GM03348 (cell line): ENCODE results near the gene PPP1R1C.

Source experiments
- DNase-seq: peaks from one replicate; pipeline ENCODE4 v3.0.0; 2012; ENCODE audit warnings: low spot score

PPP1R1C gene

DNA sequence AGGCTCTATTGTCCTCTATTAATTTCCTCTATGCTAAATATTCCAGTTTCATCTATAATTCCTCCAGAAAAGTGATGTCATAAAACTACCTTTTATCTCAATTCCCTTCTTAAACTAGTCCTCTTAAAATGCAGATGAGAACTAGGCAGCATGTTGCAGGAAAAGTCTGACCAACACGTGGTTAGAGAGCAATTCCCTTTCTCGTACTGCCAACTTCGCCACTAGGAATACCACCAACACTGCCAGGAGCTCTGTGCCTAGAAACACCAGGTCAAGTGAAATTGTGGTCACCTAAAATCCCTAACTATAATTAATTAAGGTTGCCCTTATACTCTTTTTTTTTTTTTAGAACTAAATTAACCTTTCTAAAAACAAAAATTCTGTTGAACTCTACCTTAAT is 127.7 kb downstream of the PPP1R1C start:
- no peak for DNase-seq

DNA sequence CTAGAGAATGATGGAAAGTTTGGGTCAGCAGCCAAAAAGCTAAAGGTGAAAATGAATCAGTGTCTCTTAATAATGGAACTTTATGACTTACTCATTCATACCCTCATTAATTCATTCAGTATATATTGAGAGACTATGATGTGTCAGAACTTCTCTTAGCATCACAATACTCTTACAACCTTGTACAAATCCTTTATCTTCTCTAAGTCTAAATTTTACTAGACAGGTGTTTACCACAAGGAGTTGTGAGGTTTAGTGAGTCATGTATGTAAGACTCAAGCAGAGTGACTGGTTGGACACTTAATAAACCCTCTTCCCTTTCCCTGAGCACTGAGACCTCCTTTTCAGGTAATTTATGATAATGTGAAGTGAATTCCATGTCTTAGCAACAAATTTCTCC is 129.6 kb downstream of the PPP1R1C start:
- no peak for DNase-seq

DNA sequence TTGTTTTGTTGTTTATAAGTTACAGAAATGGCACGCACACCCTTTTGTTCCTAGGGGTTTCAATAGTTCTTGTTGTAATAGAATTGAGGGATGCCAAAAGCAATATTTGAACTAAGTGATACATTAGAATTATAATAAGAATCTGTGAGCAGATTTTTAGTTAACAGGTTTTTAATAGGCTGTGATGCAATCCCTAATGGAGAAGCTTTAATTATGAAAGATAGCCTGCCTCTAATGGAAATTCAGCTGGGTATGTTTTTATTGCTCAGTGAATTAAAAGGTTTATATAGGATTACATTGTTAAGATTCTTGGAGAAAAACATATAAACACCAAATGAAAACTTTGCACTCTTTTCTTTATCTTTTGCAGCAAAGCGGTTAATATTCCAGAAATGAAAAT is 131.1 kb downstream of the PPP1R1C start:
- no peak for DNase-seq

DNA sequence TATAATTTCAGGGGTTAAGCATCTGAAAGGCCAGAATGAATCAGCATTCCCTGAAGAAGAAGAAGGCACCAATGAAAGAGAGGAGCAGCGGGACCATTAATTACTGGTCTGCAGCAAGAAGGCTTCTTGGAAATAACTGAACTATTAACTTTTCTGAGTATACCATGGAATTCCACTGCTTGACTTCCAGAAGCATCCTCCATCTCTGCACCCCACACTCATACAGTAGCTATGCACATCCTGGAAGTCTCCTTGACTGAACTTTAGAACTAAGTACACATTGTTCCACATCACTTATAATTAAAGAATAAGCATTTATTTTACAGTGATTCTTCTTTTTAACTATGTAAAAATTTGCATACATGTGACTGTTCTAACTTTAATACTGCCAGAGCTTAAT is 131.5 kb downstream of the PPP1R1C start:
- no peak for DNase-seq

DNA sequence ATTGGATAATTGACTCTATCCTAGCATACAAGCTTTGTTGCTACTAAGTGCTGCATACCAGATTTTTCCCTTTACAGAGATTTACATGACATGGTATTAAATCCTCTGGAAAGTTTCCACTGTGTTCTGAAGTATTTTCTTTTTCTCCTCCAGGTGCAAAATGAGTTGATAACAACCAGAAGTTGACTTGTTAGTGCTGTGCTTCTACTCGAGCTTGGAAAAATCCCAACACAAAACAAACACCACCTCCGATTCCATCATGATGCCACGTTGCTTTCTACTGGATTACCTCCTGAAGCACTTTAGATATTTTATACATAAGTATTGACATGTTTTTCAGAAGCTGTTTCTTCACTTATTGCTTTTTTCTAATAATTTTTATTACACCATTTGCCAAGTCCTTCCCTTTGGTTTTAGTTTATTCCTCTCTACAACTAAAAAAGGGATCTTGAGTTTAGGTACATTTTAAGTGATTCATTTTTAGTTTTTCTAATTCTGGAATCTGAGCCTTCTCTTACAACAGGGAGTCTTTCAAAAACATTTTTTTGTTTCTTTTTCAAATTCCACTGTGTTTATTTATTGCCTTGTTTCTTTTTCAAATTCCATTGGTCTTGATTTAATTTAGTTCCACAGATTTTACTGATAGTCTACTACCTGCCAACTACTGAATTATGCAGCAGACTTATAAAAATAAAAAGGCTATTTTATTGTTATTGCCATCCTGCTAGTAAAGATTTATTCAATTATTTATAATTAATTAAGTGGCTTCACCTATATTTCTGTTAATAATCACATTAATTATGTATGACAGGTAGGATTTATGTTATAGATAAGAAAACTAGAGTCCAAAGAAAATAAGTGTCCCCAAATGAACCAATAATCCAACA is 143.4 kb downstream of the PPP1R1C start:
- peak; percentile 14 for DNase-seq

DNA sequence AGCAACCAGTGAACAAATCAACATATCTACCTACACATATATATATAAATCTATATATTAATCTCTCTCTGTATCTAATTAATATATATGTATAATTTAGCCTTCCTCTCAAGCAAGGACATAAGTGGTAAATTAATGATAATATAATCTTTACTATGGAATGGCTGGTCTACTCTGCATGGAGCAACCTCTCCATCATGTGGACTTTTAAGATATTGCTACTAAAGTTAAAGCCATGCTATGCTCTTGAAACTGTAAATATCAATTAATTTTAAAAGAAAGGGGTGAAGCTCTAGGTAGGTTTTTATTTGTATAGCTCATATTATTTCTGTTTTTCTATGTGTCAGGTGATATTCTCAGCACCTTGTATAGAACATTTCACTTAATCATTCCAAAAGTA is 147.0 kb downstream of the PPP1R1C start:
- DNase-seq, result no peak

DNA sequence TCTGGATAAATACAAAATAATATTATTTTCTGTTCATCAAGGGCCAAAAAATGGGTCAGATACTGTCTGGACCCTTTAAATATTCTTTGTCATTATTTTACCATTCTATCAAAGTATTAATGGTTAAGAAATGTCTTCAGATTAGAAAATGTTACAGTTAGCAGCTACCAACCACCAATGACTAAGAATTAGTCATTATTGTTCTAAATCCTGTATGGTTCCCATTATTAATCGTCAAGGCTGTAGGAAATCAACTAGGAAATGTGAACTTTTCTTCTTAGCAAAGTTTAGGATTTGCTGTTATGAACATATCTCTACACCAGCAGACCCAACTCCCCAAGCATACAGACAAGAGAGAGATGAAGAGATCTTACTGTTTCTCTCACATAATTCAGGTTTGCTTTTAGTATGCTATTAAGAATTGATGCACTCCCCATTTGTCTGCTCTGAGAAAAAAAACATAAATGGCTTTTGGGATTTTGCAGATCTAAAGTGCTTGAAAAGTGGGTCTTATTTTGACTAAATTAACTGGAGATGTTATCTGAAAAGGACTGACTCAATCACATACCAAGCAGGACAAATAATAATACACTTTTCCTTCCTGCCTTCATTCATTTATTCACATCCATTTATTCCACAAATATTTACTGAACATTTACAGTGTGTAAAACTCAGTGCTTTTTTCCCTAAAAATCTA is 147.7 kb downstream of the PPP1R1C start:
- peak; percentile 29 for DNase-seq

DNA sequence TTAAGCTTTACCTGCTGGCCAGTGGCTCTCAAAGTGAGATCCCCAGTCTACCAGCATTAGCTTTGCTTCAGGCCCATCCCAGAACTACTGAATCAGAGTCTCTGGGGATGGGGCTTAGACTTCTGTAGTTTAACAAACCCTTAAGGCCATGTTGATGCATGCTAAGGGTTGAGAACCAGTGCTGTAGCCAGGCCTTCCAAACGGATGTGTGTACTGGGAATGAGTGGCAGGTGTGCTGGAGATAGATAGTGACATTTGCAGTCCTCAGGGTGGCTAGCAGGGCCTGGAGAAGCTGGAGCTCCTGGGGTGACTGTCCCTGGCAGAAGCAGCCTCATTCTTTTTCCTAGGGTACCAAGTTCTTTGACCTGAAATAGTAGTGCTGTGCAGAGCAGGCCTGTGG is 148.5 kb downstream of the PPP1R1C start:
- no peak for DNase-seq

DNA sequence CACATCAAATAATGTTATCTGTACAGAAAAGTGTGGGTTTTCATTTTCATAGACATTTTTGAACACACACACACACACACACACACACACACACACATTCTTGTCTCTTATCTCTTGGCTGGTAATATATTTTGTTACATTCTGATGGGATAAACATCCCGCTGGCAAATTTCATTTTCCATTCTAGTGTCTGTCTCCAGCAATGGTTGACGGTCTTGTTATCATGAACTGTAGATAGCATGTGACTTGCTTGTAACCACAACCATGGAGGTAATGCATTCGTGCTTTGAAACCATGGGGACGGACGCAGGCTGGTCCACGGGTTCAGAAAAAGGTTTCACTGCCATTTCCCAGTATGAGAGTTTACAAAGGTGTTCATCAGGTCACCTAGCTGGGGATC is 156.4 kb downstream of the PPP1R1C start:
- DNase-seq, result no peak

DNA sequence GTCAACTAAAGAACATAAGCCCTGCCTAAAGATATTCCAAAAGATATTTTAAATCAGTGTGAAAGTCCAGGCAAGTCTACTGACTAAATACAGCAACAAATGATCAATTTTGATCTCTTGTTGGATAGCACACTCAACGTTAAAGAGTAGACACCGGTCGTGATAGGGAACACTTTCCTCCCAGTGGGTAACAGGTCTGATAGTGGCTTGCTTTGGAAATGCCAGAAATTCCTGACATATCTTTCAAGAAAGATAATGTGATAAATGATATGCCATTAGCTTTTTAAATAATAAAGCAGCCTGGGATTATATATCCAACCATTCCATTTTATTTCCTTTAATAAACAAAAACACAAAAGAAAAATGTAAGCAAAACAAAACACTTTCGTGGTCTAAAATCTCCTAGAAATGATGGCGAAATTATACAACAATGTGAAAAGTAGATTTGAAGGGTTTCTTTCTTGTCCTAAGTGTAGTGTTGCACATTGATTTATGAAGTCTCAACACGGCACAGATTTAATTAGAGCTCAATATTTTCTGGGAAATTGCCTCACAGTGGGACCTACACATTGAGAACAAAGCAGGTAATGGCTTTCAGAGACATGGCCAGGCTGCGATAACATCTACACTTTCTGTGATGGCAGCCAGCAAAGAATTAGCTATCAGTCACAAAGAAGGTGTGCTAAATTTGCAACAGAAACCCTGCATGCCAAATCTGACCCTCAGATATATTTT is 158.6 kb downstream of the PPP1R1C start:
- no peak for DNase-seq

DNA sequence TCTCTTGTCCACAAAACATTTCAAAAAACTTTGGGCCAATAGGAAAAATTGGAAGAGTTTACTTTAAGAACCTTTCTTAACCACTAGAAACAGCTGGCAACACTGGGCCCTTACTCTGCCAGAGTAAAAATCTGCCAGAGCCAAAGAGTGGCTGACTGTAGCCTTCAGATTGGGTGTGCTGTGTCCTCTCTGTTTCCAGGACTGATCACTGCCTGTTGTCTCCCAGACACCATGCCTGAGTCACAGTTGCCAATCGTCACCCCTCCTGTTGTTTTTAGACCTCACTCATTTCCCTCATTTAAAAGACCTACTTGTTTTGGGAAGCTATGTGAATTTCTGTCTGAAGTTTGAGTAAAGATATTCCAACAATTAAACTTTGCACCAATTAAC is 159.1 kb downstream of the PPP1R1C start:
- DNase-seq, result peak; percentile 36

DNA sequence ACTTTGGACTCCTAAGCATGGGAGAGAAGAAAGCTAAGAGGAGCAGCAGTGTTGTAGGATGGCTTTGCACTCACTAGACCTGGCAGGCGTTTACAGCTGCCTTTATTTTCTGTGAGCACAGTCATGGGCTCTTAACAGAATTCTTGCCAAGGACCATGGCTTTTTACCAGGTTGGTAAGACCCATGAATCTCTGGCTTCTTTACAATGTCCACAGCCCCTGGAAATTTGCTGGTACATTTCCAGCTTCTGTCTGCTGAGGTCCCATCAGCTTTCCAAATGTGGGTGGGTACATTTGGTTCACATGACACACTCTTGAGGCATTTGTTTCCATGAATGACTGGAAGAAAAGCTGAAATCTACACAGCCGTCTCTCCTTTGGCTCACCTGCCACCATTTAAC is 162.7 kb downstream of the PPP1R1C start:
- DNase-seq, result no peak

DNA sequence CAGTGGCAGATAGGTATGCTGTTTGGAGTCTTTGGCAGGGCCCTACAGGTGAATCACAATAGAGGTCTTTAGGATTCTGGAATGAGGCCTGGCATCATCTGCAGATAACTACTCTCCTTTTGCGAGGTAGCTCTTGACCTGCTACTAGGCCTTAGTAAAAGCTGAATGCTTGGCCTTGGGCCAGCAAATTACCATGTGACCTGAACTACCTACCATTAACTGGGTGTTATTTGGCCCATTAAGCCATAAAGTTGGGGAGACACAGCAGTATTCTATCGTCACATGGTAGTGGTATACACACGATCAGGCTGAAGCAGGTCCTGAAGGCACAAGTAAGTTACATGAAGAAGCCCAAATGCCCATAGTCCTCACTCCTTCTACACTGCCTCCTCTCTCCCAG is 178.2 kb downstream of the PPP1R1C start:
- no peak for DNase-seq

DNA sequence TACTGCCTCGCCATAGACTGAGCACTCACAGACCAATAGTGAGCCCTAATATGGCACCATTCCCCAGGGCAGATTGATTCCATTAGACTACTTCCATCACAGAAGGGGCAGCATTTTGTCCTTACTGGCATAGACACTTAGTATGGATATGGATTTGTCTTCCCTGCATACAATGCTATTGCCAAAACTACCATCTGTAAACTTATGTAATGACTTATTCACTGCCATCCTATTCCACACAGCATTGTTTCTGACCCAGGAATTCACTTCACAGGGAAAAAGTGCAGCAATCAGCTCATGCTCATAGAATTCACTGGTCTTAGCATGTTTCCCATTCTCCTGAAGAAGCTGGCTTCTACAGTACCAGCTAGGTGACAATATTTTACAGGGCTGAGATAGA is 179.0 kb downstream of the PPP1R1C start:
- DNase-seq, result no peak

DNA sequence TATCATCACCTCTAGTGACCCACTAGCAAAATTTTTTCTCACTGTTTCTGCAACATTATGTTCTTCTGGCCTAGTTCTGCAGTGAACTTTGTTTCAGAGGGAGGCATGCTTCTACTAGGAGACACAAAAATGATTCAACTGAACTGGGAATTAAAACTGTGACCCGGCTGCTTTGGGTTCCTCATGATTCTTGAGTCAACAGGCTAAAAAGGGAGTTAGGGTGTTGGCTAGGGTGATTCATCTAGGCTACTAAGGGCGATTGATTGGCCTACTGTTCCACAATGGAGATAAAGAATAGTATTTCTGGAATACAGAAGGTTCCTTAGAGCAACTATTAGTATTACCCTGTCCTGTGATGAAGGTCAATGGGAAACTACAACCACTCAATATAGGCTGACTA is 179.5 kb downstream of the PPP1R1C start:
- DNase-seq, result no peak

DNA sequence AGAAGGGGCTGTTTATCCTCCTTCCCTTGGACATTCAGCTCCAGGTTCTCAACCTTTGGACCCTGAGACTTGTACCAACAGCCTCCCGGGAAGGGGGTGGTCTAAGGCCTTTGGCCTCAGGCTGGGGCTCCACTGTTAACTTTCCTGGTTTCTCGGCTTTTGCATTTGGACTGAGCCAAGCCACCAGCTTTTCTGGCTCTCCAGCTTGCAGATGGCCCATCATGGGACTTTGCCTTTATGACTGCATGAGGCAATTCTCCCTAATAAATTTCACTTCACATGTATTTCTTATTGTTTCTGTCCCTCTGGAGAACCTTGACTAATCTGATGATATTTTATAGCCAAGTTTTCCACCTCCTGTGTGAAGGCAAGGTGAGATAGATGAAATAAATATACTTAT is 180.8 kb downstream of the PPP1R1C start:
- DNase-seq, result no peak

DNA sequence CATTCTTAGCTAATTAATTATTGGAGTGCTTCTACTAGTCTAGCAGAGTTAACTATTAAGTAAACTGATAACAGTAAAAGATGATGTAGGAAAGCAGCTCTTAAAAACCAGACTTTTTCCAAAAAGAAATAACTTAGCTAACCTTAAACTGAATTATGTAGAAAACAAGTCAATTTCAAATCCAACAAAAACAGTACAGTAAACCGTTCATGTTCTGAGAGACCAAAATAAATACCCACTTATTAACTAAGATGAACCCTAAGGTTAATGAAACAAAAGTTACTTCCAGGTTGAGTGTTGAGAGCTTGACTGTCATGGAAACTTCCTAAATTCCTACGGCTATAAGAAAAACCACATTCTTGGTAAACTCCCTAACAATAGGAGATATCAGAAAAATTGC is 181.2 kb downstream of the PPP1R1C start:
- no peak for DNase-seq
